CD4-positive, alpha-beta T cell treated with Interferon gamma for 1 hour (primary cell): ENCODE results near the gene AMIGO1.
"Not testable (repeated sequence)": the region's sequence is repeated elsewhere in the genome, so short reads cannot be mapped to it uniquely, and the experiment has no call there.

Source experiments
- DNase-seq: peaks from one replicate; pipeline ENCODE4 v3.0.0-alpha.2; 2020

Gene AMIGO1

DNA sequence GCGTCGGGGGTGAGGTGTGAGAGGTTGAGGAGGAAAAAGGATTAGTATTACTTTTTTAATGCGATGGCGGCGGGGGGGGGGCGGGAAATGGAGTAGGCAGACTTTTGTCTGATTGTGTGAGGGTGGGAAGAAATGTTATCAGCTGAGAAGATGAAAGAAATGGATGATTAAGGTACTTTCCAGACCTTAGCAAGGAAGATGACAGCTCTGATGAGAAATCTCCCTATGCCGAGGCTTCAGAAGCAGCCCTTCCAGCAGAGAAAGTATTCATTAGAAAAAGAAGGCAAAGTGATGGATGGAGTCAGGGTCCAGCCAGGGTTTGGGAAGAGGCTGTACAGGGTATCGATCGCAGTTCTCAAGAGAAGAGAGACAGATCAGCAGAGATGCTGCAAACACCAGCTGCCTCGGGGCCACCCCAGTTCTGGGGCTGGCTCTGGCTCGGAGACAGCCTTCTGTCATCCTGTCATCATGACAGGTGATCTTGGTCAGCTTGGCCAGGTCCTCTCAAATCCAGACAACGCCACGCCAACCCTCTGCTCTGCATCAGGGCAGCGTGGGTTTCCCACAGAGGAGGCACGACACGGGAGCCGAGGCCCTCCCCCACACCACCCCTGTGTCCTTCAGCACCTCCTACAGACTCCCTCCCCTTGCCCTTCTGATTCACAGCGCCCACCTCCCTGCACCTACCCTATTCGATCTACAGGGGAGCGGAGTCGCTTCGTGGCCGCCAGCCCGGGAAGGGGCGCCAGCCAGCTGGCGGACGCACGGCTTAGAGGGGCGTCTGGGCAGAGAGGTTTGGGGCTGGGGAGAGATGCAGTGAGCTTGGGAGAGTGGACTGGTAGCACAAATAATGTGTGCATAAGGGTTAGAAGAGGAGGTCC, 26.5 kb downstream of the AMIGO1 start:
- peak; percentile 40 for DNase-seq

DNA sequence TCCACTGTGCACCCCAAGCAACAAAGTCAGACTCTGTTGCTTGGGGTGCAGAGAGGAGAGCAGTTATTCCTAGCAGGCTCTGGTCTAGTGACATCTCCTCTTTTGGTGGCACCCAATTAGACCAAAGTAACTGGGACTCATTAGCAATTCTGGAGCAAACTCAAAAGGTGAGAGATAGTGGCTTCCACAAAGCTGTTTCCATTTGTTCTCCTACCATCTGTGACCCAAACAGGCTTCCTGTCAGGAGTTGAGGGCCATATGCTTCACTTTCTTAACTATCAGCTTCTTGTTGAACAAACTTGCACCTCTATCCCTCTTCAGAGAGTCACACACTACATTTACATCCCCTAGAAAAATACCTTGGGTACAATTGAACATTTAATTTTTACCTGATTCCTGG, 27.3 kb downstream of the AMIGO1 start:
- DNase-seq = no peak

DNA sequence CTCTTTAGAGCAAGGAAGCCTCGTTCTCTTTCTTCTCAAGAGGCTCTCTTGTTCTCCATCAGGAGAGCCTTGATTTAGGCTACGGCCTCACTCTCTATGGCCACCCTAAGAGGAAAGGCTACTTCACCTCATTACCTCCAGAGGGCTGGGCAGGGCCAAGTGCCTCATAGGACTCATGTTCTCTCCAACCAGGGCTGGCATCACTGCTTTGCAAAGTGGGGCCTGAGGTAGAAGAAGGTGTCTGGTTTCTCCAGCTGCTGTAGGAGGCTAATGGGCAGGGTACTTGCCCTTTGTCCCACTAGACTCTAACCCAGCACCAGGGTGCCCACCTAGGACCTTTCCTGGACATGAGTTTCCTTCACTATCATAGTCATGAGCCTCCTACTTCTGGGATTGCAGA, 27.9 kb downstream of the AMIGO1 start:
- no peak for DNase-seq

DNA sequence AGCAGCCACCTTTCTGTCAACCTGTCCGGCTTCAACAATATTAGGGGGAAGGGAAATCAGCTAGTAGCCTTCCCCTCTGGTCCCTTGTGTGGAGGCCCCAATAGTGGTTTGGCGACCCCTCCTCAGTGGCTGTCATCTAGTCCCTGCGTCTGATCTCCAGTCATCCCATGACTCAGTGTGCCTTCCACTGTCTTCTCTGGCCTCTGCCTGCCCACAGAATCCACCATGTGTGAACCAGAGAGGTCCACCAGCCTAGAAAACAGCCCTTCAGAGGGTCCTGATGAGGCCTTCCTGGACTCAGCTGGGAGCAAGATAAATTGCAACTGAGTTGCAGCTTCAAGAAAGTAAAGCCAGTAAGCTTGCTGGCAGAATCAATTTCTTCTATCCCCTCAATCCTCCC, 29.6 kb downstream of the AMIGO1 start:
- DNase-seq = no peak

DNA sequence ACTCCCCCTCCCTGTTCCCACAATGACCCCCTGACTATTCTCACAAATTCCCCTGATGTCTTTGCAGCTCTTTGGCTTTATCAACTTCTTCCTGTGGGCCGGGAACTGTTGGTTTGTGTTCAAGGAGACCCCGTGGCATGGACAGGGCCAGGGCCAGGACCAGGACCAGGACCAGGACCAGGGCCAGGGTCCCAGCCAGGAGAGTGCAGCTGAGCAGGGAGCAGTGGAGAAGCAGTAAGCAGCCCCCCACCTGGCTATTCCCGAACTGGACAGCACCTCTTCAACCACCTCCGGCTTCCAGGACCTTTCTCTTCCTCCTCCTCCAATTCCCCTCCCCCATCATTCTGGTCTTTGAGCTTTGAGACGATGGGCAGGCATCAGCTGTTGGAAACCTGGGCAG, 30.2 kb downstream of the AMIGO1 start:
- DNase-seq = no peak

DNA sequence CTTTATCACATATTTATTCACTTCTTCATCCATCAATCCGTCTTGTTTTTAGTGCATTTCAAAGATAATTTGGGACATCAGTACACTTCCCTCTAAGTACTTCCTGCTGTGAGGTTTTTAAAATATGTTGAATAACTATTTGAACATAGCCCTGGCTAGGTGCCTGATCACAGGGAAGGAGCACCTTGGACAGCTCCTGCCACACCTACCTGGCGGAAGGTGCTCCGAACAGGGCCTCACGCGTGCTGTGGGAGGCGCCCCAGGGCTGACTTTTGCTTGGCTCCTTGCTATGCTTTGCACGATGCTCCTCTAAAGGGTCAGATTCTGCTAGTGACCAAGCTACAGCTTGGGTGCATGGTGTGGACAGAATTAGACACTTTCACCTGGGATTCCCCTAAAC, 30.7 kb downstream of the AMIGO1 start:
- DNase-seq = no peak

DNA sequence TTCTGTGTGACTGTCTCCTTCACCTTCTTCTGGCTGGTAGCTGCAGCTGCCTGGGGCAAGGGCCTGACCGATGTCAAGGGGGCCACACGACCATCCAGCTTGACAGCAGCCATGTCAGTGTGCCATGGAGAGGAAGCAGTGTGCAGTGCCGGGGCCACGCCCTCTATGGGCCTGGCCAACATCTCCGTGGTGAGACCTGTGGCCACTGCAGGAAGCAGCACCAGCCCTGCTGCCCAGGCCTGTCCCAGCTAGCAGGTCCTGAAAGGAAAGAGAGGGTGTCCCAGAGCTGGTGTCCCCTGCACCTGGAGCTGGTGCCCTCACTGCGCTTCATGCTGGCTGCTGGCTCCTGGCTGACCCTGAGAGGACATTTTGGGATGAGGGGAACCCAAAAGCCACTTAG, 31.7 kb downstream of the AMIGO1 start:
- DNase-seq = no peak

DNA sequence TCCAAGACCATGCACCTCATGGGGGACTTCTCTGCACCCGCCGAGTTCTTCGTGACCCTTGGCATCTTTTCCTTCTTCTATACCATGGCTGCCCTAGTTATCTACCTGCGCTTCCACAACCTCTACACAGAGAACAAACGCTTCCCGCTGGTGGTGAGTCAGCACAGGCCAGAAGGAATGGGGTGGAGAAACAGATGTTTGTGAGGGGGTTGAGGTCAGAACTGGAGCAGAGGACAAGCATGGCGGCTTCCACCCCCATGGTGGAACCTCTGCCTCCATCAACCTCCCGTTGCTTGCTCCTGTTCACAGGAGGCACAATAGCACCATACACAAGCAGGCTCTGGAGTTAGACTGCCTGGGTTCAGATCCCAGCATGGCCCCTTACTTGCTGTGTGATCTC, 32.7 kb downstream of the AMIGO1 start:
- DNase-seq = no peak

DNA sequence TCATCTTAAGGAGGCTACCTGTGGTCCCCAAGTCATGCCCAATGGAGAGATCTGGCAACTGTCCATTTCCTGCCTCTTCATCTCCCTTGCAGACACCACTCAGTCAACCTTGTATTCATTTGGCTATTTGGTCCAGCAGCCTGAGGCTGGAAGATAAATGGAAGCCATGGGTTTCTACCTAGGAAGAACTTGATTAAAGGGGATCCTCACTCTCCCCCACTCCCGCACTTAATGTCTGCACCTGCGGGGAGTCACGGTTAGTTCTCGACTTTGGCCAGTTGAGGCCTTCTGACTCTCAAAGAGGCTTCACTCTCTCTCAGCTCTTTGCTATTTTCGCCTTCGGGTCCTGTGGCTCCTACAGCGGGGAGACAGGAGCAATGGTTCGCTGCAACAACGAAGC, 34.3 kb downstream of the AMIGO1 start:
- DNase-seq = no peak

DNA sequence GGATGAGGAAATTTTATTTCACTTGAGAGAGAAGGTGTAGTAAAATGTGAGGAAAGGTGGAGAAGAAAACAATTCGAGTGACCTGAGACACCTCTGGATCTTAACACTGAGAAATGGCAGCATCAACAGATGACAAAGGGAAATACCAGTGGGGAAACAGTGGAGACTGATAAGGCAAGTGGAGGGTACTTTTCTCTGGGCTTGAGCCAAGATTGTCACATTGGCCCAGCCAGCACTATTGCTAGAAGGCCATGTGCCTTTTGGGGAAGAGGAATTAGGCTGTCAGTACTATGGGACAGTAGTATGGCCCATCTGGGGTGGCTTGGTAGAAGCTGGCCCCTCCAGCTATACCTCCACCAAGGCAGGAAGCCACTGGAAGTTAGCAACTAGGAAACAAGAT, 34.8 kb downstream of the AMIGO1 start:
- no peak for DNase-seq

DNA sequence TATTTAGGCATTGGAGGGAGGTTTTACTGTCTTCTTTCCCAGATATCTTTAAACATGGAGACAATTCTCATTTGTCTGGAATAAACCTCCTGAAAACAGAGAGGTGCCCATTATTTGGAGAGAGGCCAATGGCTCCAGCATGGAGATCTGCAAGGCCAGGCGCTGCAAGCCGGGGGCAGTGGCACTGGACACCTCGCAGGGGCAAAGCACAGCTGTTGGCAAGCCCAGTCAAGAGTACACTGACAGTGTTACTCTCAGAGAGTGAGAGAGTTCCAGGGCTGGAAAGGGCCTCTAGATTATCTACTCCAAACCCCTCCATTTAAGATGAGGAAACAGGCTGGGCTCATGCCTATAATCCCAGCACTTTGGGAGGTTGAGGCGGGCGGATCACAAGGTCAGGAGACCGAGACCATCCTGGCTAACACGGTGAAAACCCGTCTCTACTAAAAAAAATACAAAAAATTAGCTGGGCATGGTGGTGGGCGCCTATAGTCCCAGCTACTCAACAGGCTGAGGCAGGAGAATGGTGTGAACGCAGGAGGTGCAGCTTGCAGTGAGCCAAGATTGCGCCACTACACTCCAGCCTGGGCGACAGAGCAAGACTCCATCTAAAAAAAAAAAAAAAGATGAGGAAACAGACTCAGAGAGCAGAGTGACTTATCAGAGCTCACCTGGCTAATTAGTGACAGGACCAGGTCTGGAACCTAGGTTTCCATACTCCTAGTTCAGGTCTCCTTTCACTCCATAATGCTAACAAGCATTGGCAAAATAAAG, 36.1 kb downstream of the AMIGO1 start:
- not testable (repeated sequence) for DNase-seq

DNA sequence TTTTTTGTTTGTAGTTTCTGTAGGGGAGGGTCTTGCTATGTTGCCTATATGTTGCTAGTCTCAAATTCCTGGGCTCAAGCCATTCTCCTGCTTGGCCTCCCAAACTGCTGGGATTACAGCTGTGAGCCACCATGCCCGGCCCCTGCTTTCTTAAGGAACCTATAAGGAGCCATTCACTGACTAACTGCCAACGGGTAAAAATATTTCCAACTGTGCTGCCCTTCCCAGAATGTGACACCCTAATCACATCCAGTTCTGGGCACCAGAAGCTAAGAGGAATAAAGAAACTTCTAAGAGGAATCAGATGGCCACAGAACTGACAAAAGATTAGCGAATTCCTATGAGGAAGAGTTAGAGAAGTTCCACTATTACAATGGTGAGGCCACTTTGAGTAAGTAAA, 36.7 kb downstream of the AMIGO1 start:
- no peak for DNase-seq

DNA sequence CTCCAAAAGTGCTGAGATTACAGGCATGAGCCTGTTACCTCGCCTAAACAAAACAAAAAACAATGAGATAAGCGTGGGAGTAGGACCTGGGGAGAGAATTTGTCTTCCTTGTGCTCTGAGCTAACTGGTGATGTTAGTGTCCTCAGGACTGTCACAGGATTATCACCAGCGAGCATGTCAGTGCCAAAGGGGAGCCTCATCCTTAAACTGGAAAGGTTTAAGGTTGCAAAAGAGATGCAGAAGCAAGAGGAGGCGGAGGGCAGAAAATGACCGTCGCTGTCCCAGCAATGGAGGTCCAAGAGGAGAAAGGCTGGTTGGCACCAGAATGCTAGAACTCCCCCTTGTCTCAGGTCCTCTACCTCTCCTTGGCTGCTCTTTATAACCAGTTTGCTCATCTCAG, 39.3 kb downstream of the AMIGO1 start:
- DNase-seq = no peak

DNA sequence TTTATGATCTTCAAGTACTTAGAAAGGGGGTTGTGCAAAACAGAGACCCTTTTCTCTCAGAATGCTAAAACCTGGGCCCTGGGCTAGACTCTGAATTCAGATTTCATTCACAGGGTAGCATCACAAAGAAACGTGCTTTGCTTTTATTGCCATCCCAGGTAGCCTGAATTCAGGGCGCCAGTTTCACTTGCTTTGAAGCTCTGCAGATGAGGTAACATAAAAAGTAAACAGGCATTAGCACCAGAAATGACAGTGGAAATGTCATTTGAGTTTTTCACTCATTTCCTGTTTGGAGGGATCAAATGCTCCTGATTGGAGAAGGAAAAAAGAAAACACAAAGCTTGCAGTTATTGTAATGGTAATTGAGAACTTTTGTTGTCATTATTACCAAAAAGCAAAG, 40.6 kb downstream of the AMIGO1 start:
- DNase-seq = no peak

DNA sequence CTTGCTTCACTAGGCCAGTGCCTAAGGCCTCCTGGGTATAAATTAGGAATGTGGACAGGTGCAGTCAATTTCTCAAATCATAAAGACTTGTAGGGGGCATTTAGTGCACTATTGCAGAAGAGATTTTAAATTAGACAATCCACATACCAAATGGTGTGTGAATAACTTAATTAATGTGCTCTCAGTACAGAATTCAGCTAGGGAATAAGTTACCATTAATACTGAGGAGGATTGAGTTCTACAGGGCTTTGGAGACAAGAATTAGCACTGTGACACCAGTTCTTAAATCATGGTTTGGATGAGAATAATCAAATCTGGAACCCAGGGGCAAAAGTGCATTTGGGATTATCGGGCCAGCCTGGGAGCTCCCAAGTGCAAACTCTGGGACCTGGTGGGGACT, 41.5 kb downstream of the AMIGO1 start:
- no peak for DNase-seq

DNA sequence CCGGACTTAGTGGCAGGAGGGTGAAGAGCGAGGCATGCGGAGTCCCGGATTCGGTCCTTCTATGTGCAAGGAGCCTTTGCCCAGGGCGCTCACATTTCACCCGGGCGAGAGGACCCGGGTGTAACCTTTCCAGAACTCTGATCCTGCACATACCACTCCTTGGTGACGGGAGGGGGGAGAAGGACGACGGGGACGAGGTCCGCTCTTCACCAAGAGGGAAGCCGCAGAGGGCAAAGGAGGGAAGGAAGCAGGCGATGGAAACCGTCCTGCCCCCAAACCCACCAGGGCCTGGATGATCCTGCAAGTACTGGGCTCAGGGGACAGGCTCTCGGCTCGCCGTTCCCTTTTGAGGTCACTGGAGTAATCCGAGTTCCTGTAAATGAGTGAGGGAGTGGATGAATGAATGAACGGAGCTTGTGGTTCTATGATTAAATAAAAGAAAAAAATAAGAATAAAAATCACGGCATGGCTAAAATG, 42.2 kb downstream of the AMIGO1 start:
- no peak for DNase-seq

DNA sequence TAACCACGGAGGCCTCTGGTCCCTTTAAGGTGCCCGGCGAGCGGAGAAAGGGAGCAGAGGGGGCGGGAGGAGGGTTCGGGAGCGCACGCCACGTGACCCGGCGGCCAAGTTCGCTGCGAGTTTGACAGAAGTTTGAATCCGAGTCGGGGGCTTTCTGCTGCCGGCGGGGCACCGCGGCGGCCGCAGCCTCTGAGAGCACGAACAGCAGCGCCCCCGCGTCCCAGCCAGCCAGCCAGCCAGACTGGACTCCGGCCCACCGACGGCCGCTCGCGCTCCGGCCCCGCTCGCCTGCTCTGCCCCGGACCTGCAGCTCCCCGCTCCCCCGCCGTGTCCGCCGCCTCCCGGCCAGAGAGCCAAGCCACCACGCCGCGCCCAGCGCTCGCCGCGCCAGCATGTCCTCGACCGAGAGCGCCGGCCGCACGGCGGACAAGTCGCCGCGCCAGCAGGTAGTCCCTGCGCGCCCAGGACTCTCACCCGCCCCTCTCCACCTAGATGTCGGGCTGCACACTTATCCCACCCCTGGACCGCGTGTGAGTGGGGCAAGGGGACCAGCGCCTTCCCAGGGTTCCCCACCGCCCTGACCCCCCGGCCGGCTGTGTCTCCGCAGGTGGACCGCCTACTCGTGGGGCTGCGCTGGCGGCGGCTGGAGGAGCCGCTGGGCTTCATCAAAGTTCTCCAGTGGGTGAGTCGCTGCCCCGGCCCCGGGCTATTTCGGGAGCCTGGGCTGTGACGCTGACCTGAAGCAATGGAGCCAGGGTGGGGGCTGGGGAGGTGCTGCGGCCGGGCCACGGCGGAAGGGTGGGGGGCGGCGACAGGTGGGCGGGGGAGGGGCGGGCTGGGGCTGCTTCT, 42.9 kb downstream of the AMIGO1 start, which contains the start of gene SYPL2:
SYPL2 (plus strand) TSS at position 95 of the 849 bp plus-strand sequence; CDS start at position 393, 298 bp downstream.
- DNase-seq = no peak

DNA sequence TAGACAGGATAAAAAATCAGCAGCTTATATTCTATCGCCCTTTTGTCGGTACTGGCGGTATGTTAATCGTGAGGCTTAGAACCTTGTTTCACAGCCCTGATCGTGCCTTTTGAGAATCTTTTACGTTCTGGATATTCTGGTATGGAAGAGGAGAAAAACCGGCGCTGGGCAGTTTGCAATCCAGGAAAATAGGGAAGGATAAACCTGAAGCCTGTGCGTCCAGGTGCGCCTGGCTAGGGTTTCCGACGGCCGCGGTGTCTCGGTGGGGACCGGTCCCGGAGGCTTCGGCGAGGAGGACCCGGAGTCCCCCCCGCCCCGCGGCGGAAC, 43.4 kb downstream of the AMIGO1 start:
- no peak for DNase-seq

DNA sequence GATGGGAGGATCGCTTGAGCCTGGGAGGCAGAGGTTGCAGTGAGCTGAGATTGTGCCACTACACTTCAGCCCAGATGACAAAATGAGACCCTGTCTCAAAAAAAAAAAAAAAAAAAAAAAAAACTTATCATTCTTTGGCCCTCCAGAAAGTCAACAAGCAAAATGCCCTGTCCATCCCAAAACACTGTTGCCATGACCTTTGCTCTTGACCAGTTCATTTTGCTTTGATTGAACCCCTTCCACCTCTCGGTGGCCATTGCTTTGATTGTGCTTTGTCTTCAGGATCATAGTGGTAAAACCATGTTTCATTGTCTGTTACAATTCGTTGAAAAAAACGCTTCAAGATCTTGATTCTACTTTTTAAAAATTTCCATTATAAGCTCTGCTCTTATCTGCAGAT, 51.7 kb downstream of the AMIGO1 start:
- DNase-seq = no peak

DNA sequence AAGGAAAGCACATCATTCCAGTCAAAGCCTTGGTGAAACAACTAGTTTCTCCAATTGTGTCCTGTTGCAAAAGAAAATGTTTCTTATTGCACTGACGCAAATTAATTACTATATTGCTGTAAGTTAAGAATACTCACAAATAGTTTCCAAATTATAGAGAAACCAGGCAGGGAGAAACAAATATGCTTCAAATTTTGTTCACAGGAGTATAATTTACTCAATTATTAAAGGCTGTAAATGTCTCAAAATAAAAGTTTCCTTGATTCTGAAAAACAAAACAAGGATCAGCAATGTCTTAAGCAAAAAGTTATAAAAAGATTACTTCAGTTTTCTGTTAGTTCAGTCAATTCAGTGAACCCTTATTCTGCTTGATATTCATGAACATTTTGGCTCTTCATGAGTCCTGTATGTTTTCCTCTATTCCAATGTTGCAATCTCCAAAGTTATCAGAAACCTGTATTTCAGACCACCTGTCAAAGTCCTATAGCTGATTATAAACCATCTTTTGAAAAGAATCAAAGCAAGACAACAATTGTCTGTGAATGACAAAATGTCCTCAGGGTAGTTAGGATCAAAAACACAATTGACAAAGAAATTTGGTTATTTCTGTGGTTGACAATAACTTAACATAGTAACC, 54.9 kb downstream of the AMIGO1 start:
- no peak for DNase-seq
